GM06990 (cell line): ENCODE data around the gene SLC49A3.

Source experiments
- DNase-seq: peaks from one replicate; pipeline ENCODE4 v3.0.0-alpha.2; 2011; ENCODE audit not compliant: insufficient read length; ENCODE audit errors: extremely low read depth
- H3K27me3 ChIP-seq: replicated peaks from 2 replicates; pipeline ENCODE4 v1.6.0; 2011; ENCODE audit warnings: low read length; ENCODE audit not compliant: control insufficient read depth, insufficient read depth
- H3K36me3 ChIP-seq: 2 replicates; pipeline ENCODE4 v1.5.1; 2011; ENCODE audit warnings: low read length; ENCODE audit not compliant: control insufficient read depth, insufficient read depth
- H3K4me3 ChIP-seq: replicated peaks from 2 replicates; pipeline ENCODE4 v1.5.1; 2011; ENCODE audit warnings: low read depth, mild to moderate bottlenecking, control low read depth, low read length
- CTCF ChIP-seq: IDR thresholded peaks from 2 replicates; pipeline ENCODE4 v1.5.1; 2011; ENCODE audit warnings: low read length, control low read depth, mild to moderate bottlenecking, inconsistent platforms; ENCODE audit not compliant: insufficient read depth, poor library complexity, severe bottlenecking

SLC49A3 gene

GRCh38 chr4:655464-656151 is 33.3 kb downstream of the SLC49A3 start:
- TF ChIP-seq CTCF: no peak
- Histone ChIP-seq H3K4me3 (no peak overlapping the region), H3K27me3 (no peaks in the 10 kb centered on the region), H3K36me3 (no peaks in the 10 kb centered on the region)
- no peak for DNase-seq

GRCh38 chr4:654871-655463 is 34.0 kb downstream of the SLC49A3 start:
- TF ChIP-seq CTCF: no peak
- H3K27me3 ChIP-seq: no peaks in the 10 kb centered on the region
- no peak overlapping the region for H3K4me3 ChIP-seq
- no peak for DNase-seq
- H3K36me3 ChIP-seq: no peaks in the 10 kb centered on the region

GRCh38 chr4:654503-654845 is 34.5 kb downstream of the SLC49A3 start:
- no peak overlapping the region for H3K4me3 ChIP-seq
- no peaks in the 10 kb centered on the region for H3K36me3 ChIP-seq
- TF ChIP-seq CTCF: no peak
- DNase-seq: no peak
- no peaks in the 10 kb centered on the region for H3K27me3 ChIP-seq

GRCh38 chr4:653831-654502 is 35.0 kb downstream of the SLC49A3 start:
- no peak for TF ChIP-seq CTCF
- H3K4me3 ChIP-seq: no peak overlapping the region
- H3K36me3 ChIP-seq: no peaks in the 10 kb centered on the region
- no peak for DNase-seq
- H3K27me3 ChIP-seq: no peaks in the 10 kb centered on the region

GRCh38 chr4:653080-653821 is 35.7 kb downstream of the SLC49A3 start:
- DNase-seq: no peak
- H3K36me3 ChIP-seq: no peaks in the 10 kb centered on the region
- H3K4me3 ChIP-seq: no peak overlapping the region
- H3K27me3 ChIP-seq: no peaks in the 10 kb centered on the region
- TF ChIP-seq CTCF: no peak
